Measurements from ENCODE around the gene LIFR. TPM values are rescaled to one million over a fixed set of nuclear protein-coding genes. Genes with fewer than 3 reads are reported as not detected.

LIFR gene
- total RNA-seq, 2 donors from 2014 or later: 45.4 to 80.1 TPM

DNA sequence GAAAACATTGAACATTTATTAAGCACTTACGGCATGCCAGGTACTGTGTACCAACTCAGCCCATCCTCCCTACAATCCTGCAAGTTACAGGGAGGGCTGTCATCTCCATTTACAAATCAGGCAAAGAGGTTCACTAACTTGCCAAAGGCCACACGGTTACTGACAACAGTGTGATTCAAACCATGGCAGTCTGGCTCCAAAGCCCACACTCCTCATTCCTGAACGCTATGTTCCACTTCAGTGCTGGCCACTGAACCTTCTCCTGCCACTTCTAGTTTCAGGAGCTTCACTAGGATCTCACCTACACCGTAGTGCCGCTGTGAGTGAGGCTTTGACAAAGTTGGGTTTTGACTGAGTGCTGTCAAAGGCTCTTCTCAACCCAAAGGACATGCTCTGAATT, 7.2 kb upstream of the LIFR start:
- intact Hi-C loops (cut with DNase I): no loop called here
- Histone ChIP-seq H3K4me1 (peaks cover 24% of the 10 kb centered on the region), H3K4me3 (no peak overlapping the region), H3K27ac (no peak overlapping the region), H3K36me3 (replicated peaks in 1 of 2; ENCODE audit: insufficient read depth in 1 of 2, low read depth in 2 of 2) (no peaks in the 10 kb centered on the region), H3K27me3 (no peaks in the 10 kb centered on the region), H3K9me3 (no peaks in the 10 kb centered on the region)
- WGBS, 2 donors: 94 to 98% methylated on average over 5 of the region's 5 CpGs
- no peak for TF ChIP-seq POLR2A (IDR thresholded peaks at IDR 0.05)
- TF ChIP-seq, protein P1, sequence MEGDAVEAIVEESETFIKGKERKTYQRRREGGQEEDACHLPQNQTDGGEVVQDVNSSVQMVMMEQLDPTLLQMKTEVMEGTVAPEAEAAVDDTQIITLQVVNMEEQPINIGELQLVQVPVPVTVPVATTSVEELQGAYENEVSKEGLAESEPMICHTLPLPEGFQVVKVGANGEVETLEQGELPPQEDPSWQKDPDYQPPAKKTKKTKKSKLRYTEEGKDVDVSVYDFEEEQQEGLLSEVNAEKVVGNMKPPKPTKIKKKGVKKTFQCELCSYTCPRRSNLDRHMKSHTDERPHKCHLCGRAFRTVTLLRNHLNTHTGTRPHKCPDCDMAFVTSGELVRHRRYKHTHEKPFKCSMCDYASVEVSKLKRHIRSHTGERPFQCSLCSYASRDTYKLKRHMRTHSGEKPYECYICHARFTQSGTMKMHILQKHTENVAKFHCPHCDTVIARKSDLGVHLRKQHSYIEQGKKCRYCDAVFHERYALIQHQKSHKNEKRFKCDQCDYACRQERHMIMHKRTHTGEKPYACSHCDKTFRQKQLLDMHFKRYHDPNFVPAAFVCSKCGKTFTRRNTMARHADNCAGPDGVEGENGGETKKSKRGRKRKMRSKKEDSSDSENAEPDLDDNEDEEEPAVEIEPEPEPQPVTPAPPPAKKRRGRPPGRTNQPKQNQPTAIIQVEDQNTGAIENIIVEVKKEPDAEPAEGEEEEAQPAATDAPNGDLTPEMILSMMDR (IDR thresholded peaks at IDR 0.05): no peak
- no peak for ATAC-seq
- no peak for DNase-seq

DNA sequence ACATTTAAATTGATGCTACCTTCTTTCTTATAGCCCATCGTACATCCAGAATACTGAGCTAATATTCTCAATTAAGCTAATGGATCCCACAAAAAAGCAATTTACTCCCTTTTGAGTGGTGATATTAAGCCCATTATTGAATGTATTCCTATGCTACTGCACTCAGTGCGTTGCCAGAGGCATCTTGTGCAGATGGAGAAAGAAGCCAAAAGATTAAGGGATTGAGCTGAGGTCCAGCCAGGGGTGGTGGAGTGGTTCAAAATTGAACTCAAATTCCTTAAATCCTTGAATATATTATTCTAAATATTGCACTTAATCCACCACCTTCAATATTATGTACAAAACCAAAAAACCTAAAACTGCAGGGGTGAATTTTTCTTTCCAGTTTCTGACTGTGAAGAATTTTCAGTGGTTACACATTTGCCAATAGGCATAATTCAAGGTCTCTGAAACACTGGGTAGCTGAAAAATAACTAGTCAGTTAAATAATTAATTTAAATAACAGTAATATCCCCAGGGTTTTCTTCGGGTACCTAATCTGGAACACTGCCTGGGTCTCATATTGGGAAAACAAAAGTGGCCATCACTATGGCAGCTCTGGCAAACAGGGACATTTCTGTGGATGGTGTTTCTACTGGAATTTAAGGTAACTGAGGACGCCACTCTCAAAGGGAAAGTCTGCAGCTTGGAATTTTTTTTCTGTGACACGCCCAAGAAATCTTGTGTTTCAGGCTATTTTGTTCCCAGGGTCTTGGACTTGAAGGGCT, 6.2 kb upstream of the LIFR start:
- H3K27me3 ChIP-seq: no peaks in the 10 kb centered on the region
- no peak overlapping the region for H3K27ac ChIP-seq
- peaks cover 26% of the 10 kb centered on the region for H3K4me1 ChIP-seq
- H3K36me3 ChIP-seq (replicated peaks in 1 of 2; ENCODE audit: insufficient read depth in 1 of 2, low read depth in 2 of 2): no peaks in the 10 kb centered on the region
- DNase-seq: no peak
- no peaks in the 10 kb centered on the region for H3K9me3 ChIP-seq
- ATAC-seq: no peak
- intact Hi-C loops (cut with DNase I): no loop called here
- WGBS, 2 donors: 66 to 67% methylated on average over 5 of the region's 5 CpGs
- no peak overlapping the region for H3K4me3 ChIP-seq
- no peak for TF ChIP-seq POLR2A (IDR thresholded peaks at IDR 0.05)
- TF ChIP-seq, protein P1 (IDR thresholded peaks at IDR 0.05): no peak

GRCh38 chr5:38559428-38559827, 3.0 kb upstream of the LIFR start:
- Histone ChIP-seq H3K36me3 (replicated peaks in 1 of 2; ENCODE audit: insufficient read depth in 1 of 2, low read depth in 2 of 2) (no peaks in the 10 kb centered on the region), H3K4me1 (peaks cover 32% of the 10 kb centered on the region), H3K4me3 (no peak overlapping the region), H3K27me3 (no peaks in the 10 kb centered on the region), H3K9me3 (no peaks in the 10 kb centered on the region), H3K27ac (peak overlapping the region in 1 of 4 donors; percentile 35)
- TF ChIP-seq POLR2A (IDR thresholded peaks at IDR 0.05): no peak
- TF ChIP-seq, protein P1 (IDR thresholded peaks at IDR 0.05): no peak
- DNase-seq (no peak), ATAC-seq (no peak)
- intact Hi-C loops (cut with DNase I): no loop called here
- 14 to 25% methylated on average over 3 of the region's 3 CpGs for WGBS, 2 donors

DNA sequence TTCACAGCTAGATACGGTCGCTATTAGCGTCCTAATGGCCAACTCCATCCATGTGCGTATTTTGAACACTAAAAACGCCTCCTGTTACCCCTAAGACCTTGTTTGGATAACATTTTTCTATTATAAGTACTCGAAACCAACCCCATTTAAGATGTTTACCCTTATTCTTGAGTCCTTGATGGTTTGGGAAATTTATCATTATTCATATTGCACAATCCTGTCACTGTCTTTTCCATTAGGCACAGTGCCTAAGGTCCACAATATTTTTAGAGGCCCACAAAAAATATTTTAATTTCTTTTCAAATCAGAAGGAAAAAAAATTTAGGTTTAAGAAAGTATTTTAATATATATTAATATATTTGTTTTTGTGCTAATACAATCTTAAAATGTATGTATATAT, 1.3 kb upstream of the LIFR start:
- no peak for TF ChIP-seq POLR2A (IDR thresholded peaks at IDR 0.05)
- TF ChIP-seq, protein P1 (IDR thresholded peaks at IDR 0.05): no peak
- Histone ChIP-seq H3K4me3 (no peak overlapping the region), H3K36me3 (replicated peaks in 1 of 2; ENCODE audit: insufficient read depth in 1 of 2, low read depth in 2 of 2) (no peaks in the 10 kb centered on the region), H3K9me3 (no peaks in the 10 kb centered on the region), H3K27ac (peak overlapping the region in 3 of 4 donors; percentile 92 to 97 (median 95)), H3K4me1 (peaks cover 40% of the 10 kb centered on the region), H3K27me3 (no peaks in the 10 kb centered on the region)
- DNase-seq: no peak
- intact Hi-C loops (cut with DNase I): no loop called here
- ATAC-seq: no peak
- WGBS, 2 donors: 53 to 54% methylated on average over 6 of the region's 6 CpGs

DNA sequence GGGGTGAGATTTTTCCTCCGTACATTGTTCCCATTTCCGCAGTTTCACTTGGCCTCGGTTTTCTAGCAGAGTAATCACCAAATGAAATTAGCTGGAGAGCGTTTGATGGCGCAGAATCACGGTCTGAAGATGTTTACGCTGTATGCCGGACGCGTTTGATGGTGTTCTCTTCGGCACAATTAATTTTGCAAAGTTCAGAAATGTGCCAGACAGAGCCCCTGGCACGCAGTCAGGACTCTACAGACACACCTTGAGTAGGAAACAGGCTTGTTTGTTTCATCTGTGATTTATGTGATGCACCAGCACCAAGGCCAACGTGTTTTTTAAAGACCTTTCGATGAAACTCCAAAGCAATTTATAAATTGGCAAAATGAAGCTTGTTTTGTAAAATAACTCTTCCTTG, 863 bp upstream of the LIFR start:
- peaks cover 42% of the 10 kb centered on the region for H3K4me1 ChIP-seq
- H3K36me3 ChIP-seq (replicated peaks in 1 of 2; ENCODE audit: insufficient read depth in 1 of 2, low read depth in 2 of 2): no peaks in the 10 kb centered on the region
- intact Hi-C loops (cut with DNase I): no loop called here
- no peaks in the 10 kb centered on the region for H3K27me3 ChIP-seq
- TF ChIP-seq POLR2A (IDR thresholded peaks at IDR 0.05): no peak
- TF ChIP-seq, protein P1 (IDR thresholded peaks at IDR 0.05): no peak
- ATAC-seq (peak; percentile 0), DNase-seq (peak; percentile 20 to 42 (median 37))
- peak overlapping the region; percentile 80 to 97 (median 94) for H3K27ac ChIP-seq
- H3K9me3 ChIP-seq: no peaks in the 10 kb centered on the region
- WGBS, 2 donors: 1 to 2% methylated on average over 11 to 14 of the region's 14 CpGs
- peak overlapping the region; percentile 48 to 67 for H3K4me3 ChIP-seq

Data from body of pancreas (tissue), 4 donors.